Regular cardiac myocyte (primary cell): ENCODE results near the gene CNGA1. TPM values are rescaled to one million over a fixed set of nuclear protein-coding genes. Genes with fewer than 3 reads are reported as not detected.

Source experiments
- total RNA-seq: library from RNA; depleted of rRNA; stranded (reverse); fragments of >200 nt; gene quantifications from 2 replicates; pipeline ENCODE4 v1.2.3, GENCODE V29; 2014

Gene CNGA1
- total RNA-seq, result 0.38 and 0.56 TPM in 2 replicates

DNA sequence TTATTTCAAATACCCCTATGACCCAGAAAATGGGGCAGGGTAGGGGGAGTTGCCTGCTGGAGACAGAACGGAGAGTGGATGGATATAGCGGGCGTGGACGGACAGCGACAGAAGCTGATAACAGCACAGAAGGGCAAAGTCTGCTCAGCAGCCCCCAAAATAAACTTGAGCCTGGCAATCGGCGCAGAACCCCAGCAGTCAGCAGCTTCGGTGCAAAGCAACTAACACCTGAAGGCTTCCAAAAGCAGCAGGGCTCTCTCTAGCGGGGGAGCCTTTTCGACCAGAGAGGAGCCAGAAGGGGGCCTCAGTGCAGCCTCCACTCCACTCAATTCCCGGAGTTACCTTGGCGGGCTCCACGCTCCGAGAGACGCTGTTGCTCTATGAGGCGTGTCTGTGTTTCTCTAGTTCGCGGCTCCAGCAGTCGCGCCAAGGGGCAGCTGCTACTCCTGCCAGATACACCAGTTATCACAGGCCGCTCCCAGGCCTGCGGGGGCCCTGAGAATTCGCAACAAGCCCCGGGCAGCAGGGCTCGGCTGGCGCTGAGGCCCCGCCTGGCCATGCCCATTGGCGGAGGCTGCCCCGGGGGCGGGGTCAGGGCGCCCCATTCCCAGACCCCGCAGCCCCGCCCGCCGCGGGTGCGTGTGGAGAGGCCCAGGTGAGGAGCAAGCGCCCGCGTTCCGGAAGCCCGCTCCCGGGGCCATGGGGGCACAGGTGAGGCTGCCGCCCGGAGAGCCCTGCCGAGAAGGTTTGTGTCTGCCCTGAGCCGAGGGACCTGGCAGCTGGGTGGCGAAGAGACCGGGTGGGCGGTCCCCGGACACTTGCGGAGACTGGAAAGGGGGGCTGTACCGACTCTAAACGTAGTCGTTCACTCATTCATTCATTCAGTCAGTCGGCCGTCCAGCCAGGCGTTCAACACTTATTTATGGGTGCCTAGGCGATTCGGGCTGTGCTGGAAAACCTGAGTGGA is at the start of gene CNGA1, which contains the start of gene NIPAL1:
TSS of gene CNGA1 (minus strand) at position 541 of the 967 bp plus-strand sequence. CDS start 63,992 bp downstream, outside the sequence.
TSS of gene NIPAL1 (plus strand) at position 632 of the 967 bp plus-strand sequence. CDS start at position 700, 68 bp downstream.

DNA sequence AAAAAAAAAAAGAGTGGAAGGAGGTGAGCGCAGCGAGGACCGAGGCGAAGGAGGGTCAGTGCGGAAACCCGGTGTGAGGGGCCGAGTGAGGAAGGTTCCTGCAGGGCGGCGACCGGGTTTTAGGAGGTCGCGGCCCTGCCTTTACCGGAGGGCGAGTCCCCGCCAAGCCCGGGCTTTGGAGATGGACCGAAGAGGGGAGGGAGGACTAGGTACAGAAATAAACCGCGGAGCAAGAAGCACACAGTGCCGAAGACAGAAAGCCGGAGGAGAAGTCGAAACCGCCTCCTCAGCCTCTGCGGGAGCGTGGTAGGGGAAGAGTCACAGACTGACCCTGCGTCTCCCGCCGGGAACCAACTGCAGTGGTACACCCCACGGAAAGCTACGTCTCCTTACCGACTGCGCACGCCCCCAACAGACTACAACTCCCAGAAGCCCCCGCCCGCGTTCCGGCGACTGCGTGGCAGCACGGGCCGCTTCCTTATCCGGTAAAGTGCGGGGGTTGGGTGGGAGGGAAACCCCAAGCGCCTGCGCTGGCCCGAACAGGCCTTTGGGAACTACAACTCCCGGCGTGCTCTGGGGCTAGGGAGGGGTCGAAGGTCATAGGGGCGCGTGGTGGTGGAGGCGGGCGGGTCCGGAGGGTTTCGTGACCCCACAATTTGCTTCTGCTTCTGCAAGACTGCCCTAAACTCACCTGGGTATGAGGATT is 102.1 kb downstream of the CNGA1 start, which contains the start of gene NFXL1:
TSS of gene NFXL1 (minus strand) at position 364 of the 706 bp plus-strand sequence. CDS start 380 bp downstream, outside the sequence.

Other genes starting within 250 kb of the CNGA1 start
- 0.58 and 0.85 TPM in 2 replicates for gene CORIN, start 178.6 kb downstream of the CNGA1 start, total RNA-seq
- gene NFXL1, start 102.1 kb downstream of the CNGA1 start, total RNA-seq, result 6.5 and 10.5 TPM in 2 replicates
- 1.4 and 2.9 TPM in 2 replicates for gene NIPAL1, start 91 bp upstream of the CNGA1 start, total RNA-seq
- 0.19 TPM in 1 of 2 replicates, not detected in the other for gene TXK, start 117.6 kb upstream of the CNGA1 start, total RNA-seq